ENCODE data around the gene THAP7. TPM values are rescaled to one million over a fixed set of nuclear protein-coding genes. Genes with fewer than 3 reads are reported as not detected.

Gene THAP7
- total and polyA plus RNA-seq, 2 of the 13 experiments (the other 11 are each of a cell fraction or from before 2014, with no cell fraction given) = 13.0 to 25.5 TPM

- TF ChIP-seq, protein P1, sequence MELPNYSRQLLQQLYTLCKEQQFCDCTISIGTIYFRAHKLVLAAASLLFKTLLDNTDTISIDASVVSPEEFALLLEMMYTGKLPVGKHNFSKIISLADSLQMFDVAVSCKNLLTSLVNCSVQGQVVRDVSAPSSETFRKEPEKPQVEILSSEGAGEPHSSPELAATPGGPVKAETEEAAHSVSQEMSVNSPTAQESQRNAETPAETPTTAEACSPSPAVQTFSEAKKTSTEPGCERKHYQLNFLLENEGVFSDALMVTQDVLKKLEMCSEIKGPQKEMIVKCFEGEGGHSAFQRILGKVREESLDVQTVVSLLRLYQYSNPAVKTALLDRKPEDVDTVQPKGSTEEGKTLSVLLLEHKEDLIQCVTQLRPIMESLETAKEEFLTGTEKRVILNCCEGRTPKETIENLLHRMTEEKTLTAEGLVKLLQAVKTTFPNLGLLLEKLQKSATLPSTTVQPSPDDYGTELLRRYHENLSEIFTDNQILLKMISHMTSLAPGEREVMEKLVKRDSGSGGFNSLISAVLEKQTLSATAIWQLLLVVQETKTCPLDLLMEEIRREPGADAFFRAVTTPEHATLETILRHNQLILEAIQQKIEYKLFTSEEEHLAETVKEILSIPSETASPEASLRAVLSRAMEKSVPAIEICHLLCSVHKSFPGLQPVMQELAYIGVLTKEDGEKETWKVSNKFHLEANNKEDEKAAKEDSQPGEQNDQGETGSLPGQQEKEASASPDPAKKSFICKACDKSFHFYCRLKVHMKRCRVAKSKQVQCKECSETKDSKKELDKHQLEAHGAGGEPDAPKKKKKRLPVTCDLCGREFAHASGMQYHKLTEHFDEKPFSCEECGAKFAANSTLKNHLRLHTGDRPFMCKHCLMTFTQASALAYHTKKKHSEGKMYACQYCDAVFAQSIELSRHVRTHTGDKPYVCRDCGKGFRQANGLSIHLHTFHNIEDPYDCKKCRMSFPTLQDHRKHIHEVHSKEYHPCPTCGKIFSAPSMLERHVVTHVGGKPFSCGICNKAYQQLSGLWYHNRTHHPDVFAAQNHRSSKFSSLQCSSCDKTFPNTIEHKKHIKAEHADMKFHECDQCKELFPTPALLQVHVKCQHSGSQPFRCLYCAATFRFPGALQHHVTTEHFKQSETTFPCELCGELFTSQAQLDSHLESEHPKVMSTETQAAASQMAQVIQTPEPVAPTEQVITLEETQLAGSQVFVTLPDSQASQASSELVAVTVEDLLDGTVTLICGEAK (IDR thresholded peaks at IDR 0.05) = no peak
- TF ChIP-seq, protein P1 (CRISPR knock-in tag; IDR thresholded peaks at IDR 0.05) = peak; percentile 65
- peak; percentile 56; the same call in 1 of the 2 replicates for TF ChIP-seq NFKB2 (CRISPR knock-in tag; IDR thresholded peaks at IDR 0.05; ENCODE audit: borderline replicate concordance)
- peak; percentile 68; the same call in 1 of the 2 replicates for TF ChIP-seq CAMTA2 (CRISPR knock-in tag; IDR thresholded peaks at IDR 0.05; ENCODE audit: borderline replicate concordance)
- no peak for TF ChIP-seq TCF7 (IDR thresholded peaks at IDR 0.05; ENCODE audit: low read depth)
- TF ChIP-seq CHCHD3 (CRISPR knock-in tag; IDR thresholded peaks at IDR 0.05) = peak; percentile 89
- peak; percentile 83; the same call in 1 of the 2 replicates for TF ChIP-seq CBX5 (CRISPR knock-in tag; IDR thresholded peaks at IDR 0.05; ENCODE audit: borderline replicate concordance)
- peak; percentile 63; the same call in 1 of the 2 replicates for TF ChIP-seq POGZ (CRISPR knock-in tag; IDR thresholded peaks at IDR 0.05)
- peak; percentile 25; the same call in 1 of the 2 replicates for TF ChIP-seq ZNF788 (CRISPR knock-in tag; IDR thresholded peaks at IDR 0.05; ENCODE audit: borderline replicate concordance)
- TF ChIP-seq BRD4 (CRISPR knock-in tag; IDR thresholded peaks at IDR 0.05) = peak; percentile 92; the same call in 1 of the 2 replicates
- 0 out of 2 replicates have a peak, but pooled peaks have one; percentile 40 for TF ChIP-seq AHDC1 (CRISPR knock-in tag; IDR thresholded peaks at IDR 0.05; ENCODE audit: borderline replicate concordance)
- TF ChIP-seq SP5 (CRISPR knock-in tag; IDR thresholded peaks at IDR 0.05; ENCODE audit: borderline replicate concordance, low read depth) = peak; percentile 63; the same call in 1 of the 2 replicates
- TF ChIP-seq ZNF652 (CRISPR knock-in tag; IDR thresholded peaks at IDR 0.05; ENCODE audit: borderline replicate concordance, low read depth) = no peak
- TF ChIP-seq ZNF30 (CRISPR knock-in tag; IDR thresholded peaks at IDR 0.05) = peak; percentile 57; the same call in 1 of the 2 replicates
These were observed at the start of gene THAP7 (continued) for GRCh38 chr22:21001601-21002325.
